Middle frontal gyrus (tissue), 1 donor: ENCODE results near the gene RIT2.
"Not testable (repeated sequence)": the region's sequence is repeated elsewhere in the genome, so short reads cannot be mapped to it uniquely, and the experiment has no call there.

Experiments
- DNase-seq: peaks from one replicate; pipeline ENCODE4 v3.0.0-alpha.2; 2015; ENCODE audit warnings: low spot score; ENCODE audit errors: extremely low spot score

RIT2 gene

DNA sequence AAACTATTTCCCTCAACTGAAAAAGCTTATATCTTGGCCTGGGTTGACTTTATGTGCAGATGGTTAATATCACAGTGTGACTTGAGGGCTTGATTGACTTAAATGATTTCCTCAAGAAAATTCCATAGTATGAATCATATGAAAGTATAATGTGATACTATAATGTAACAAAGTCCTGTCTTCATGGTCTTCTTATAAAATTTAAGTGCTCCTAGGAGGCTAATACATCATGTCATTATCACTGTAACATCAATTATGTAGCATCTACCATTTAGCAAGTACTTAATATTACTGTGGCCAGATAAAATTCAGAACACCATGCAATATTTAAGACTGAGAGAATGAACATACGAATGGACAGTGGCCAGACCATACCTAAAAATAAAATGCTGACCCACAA is 276.1 kb downstream of the RIT2 start:
- no peak for DNase-seq

DNA sequence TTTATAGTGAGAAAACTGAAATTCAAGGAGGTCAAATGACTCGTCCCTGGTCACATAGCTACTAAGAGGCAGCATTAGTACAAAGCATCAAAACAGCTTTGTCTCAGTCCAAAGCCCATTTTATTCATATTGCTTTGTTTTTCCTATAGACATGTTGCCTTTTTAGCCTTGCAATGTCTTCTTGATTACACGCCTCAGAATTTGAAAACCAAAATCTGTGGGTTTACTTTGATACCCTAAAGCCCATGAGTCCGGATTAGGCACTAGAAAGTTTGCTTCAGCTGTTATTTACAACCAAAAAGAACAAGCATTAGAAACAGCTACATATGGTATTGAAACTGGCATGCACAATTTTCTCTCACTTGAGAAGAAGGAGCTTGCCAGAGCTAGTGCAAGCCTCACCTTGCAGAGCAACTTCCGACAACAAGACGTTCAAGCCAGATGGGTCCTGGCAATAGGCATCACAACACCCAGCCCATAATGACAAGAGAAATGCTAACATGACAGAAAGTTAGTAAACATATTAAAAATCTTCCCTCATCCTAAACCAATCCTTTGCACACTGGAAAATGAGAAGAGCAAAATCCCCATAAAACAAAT is 276.8 kb downstream of the RIT2 start:
- DNase-seq = no peak

- no peak for DNase-seq
Observed at GRCh38 chr18:42830936-42831335, 284.5 kb downstream of the RIT2 start.

- no peak for DNase-seq
Observed at GRCh38 chr18:42828881-42829280, 286.6 kb downstream of the RIT2 start.

DNA sequence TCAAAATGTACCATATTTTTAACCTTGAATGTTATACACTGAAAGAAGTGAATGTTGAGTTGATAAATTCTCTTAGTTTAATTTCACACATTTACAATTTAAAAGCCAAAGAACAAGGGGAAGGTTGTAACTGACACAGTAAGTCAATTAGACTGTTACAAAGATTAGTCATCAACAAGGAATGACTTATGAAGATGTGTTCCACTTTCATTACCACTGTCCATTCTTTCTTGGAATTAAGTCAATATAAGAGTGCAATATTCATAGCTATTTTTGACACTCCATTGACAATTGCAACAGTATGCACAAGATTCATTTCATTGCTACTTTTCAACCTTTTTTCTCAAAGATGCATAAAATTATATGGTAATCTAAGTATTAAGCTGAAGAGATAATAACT is 291.3 kb downstream of the RIT2 start:
- no peak for DNase-seq

- DNase-seq = no peak
Observed at GRCh38 chr18:42822711-42823110, 292.8 kb downstream of the RIT2 start.

GRCh38 chr18:42821492-42821891 is 294.0 kb downstream of the RIT2 start:
- DNase-seq = no peak

DNA sequence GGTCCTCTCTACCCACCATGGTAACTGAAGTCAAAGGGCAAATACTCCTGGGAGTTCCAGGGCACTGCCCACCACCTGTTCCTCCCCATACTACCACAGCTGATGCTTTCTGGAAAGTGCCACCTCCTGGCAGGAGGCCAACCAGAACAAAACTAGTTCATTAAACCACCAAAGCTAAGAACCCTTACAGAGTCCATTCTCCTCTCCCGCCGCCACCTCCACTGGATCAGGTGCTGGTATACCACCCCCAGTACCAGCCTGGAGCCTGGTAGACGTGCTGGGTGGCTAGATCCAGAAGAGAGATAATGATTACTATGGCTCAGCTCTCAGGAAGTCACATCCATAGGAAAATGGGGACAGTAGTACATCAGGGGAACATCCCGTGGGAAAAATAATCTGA is 300.9 kb downstream of the RIT2 start:
- no peak for DNase-seq

GRCh38 chr18:42814184-42814583 is 301.3 kb downstream of the RIT2 start:
- DNase-seq = no peak

DNA sequence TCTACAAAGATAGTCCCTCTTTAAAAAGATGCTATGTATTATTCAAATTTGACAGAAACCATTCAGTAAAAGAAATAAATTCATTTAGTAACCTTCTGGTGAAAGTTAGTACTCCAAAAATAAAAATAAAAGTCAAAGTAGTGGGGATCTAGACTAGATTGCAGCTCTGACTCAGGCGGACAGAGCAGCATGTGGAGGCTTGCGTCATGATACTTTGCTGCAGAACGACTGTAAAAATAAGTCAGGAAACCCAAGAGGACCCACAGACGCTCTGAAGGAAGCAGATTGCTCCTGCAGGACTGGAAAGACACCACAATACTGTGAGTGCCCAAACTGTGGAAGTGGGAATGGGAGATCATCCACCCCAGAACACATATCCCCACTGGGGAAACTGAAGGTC is 301.9 kb downstream of the RIT2 start:
- DNase-seq = no peak

- DNase-seq = no peak
Observed at GRCh38 chr18:42807887-42808286, 307.6 kb downstream of the RIT2 start.

DNA sequence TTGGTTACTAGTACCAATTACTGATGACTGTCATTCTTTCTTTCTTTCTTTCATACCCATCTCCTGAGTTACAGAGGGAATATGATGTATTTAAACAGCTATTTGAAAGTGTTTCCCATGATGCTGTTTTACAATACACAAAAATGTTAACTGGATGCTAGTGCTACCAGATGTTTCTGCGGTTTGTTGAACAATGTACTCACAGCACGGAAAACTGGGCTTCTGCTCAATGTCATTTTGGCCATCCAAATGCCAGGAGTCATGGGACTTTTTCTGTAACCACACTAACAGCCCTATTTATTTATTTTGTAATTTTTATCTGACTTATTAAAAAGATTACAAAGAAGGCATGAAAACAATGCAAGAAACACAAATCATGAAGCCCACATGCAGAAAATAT is 313.8 kb downstream of the RIT2 start:
- DNase-seq = no peak

GRCh38 chr18:42798606-42799170 is 316.8 kb downstream of the RIT2 start:
- no peak for DNase-seq

GRCh38 chr18:42795213-42795789 is 320.2 kb downstream of the RIT2 start:
- DNase-seq = not testable (repeated sequence)

DNA sequence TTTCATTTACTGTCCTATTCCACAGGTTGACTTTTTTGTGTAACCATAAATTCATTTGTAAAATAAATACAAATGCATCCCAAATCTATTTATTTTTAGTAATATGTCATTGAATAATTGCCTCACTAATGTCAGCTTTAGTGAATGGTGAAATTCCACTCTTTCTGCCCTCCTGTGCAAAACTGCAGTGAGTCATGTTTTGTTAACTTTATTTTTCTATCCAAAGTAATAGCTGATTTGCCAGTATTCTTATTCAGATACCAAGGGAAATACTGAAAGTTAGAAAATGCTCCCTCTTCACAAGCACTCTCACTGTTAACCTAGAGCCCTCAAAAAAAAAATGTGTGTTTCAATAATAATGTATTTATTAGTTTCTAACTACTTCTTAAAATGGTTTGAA is 322.8 kb downstream of the RIT2 start:
- no peak for DNase-seq

- no peak for DNase-seq
Observed at GRCh38 chr18:42784632-42785031, 330.9 kb downstream of the RIT2 start.

DNA sequence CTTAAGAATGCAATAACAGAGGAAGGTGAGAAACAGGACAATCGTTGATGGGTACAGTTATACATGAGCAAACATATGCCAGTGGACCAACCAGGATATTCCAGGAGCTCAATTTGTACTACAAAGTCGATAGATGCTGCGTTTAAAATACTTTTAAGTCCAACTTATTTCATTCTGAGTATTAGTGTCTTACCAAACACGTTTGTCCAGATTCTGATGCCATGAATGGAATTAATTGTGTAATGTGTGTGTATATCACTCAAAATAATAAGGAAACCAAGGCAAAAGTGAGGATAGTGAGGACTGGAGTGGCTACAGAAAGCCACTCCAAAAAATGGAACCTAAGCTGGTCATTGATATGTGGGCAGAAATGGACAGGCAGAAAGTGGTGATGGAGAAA is 332.6 kb downstream of the RIT2 start:
- no peak for DNase-seq

GRCh38 chr18:42781298-42781815 is 334.1 kb downstream of the RIT2 start:
- DNase-seq = no peak

DNA sequence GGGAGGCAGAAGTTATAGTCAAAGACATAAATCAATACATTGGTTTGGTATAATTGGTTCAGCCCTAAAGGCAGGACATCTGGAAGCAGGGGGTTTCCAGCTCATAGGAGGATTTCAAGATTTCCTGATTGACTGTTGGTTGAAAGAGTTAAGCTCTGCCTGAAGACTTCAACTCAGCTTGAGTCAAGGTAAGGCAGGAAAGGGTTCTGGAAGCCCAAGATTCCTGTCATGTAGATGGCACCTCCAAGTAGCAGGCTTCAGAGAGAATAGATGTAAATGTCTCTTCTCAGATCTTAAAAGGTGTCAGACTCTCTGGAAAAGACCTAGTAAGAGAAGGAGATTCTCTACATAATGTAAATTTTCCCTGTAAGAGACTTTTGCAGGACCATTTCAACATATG is 335.3 kb downstream of the RIT2 start:
- no peak for DNase-seq

DNA sequence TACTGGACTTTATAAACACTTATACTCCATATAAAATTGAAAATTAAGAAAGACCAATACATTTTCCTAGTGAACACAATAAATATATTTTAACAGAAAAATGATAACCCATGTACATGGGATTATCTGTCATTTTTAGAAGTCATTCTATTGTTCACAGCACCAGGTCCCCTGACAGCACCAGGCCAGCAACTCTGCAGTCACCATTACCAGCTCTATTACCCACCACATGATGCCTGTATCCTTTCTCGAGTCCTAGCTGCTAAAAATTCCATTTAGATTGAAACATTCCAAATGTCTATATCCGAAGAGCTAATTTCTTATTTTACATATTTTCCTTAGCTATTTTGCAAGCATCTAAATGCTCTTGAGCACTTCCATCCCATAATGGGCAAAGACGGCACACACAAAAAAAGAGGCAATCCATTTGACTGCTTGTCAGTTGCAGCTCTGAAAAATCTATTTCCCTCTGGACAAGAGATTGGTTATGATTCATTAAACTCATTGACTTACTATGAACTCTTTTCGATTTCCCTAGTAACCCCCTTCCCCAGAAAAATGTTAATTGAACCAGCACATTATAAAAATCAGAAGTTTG is 336.9 kb downstream of the RIT2 start:
- DNase-seq = no peak

- DNase-seq = no peak
Observed at GRCh38 chr18:42778024-42778423, 337.5 kb downstream of the RIT2 start.

GRCh38 chr18:42773870-42774269 is 341.6 kb downstream of the RIT2 start:
- DNase-seq = no peak

- DNase-seq = no peak
Observed at GRCh38 chr18:42771936-42772335, 343.5 kb downstream of the RIT2 start.
